GM18499 (cell line): ENCODE results near the gene PTTG1IP.

Experiments
- ATAC-seq: cut with Tn5 transposase; IDR thresholded peaks from one replicate; pipeline ENCODE4 v1.9.1; 2021; ENCODE audit warnings: moderate number of reproducible peaks; ENCODE audit not compliant: insufficient read depth, unreplicated experiment

PTTG1IP gene

DNA sequence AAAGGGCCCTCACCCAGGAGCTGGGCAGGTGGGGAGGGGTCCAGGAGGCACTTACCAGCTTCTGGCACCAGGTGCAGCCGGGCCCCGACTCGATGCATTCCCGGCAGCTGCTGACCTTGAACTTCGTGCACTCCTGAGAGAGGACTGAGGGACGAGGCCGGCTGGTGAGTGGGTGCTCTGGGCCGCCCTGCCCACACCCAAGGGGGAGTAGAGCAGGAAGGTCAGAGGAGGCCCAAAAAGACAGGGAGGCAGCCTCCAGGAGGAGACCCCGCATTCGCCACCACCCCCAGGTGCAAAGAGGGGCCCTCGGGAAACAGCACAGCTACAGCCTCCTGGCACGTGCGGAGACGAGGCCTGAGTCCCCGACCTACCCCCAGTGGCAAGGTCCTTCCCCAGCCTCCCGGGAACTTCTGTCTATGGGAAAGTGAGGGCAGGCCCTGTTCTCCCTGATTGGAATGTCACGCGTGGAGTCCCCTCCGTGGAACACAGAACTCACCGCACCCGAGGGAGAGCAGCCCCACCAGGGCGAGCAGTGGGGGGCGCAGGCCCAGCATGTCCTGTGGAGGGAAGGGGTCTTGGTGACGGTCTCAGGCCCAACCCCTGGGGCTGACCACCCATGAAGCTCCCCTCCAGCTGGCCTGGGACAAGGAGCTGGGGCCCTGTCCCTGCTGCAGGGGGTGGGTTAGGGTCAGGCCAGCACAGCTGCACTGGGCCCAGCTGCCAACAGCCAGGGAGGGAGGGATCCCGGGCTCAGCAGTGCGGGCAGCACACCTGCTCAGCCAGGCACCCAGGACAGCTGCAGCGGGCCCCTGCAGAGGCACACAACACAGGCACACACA is 37.0 kb upstream of the PTTG1IP start:
- no peak for ATAC-seq

- no peak for ATAC-seq
Observed at GRCh38 chr21:44909719-44910118, 36.2 kb upstream of the PTTG1IP start.

- no peak for ATAC-seq
Observed at GRCh38 chr21:44908908-44909307, 35.4 kb upstream of the PTTG1IP start.

GRCh38 chr21:44907966-44908895 is 34.7 kb upstream of the PTTG1IP start:
- no peak for ATAC-seq

DNA sequence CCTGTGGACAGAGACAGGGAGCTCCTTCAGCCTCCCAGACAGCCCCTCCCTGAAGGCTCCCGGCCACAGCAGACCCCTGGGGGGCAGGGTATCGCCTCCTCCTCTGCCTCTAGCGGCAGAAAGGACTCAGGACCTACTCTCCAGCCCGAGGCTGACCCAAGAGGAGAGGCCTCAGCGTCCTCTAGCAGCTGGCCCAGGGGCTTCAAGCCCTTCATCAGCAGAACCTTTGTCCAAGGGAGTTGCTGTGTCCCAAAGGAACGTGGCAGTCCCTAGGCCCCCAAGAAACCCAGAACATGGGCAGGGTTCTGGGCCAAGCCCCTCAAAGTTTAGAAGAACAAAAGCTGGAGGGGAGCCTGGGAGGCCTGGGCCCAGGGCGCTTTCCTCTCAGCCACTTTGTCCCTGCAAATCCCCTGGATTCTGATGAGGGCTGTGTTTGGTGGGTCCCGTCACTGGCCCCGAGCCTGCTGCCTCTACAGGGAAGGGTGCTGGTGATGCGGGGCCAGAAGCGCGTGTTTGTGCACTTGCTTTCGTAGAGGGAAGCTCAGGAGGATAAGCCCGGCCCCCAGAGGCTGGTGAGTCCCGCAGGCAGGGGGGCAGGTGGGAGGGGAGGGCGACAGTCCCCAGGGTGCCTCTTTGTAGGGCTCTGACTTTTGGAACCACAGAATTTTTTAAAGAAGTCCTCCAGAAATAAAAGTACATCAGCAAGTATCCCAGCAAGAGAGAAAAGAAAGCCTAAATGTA is 33.9 kb upstream of the PTTG1IP start:
- no peak for ATAC-seq

DNA sequence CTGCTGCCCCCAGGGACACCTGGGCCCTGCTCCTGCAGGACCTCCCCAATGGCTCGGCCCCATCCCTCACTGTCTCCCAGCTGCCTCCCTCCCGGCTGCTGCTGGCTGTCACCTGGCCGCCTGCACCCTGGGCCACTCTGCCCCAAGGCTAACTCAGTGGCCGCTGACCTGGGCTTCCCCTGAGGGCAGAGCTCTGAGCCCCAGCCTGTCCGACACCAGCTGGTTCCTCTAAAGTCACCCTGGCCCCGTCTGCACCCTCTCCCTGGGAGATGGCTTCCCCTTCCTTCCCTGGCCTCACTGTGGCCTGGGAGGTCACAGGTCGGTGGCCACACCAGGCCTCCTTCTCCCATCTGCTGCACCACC is 32.2 kb upstream of the PTTG1IP start:
- no peak for ATAC-seq

DNA sequence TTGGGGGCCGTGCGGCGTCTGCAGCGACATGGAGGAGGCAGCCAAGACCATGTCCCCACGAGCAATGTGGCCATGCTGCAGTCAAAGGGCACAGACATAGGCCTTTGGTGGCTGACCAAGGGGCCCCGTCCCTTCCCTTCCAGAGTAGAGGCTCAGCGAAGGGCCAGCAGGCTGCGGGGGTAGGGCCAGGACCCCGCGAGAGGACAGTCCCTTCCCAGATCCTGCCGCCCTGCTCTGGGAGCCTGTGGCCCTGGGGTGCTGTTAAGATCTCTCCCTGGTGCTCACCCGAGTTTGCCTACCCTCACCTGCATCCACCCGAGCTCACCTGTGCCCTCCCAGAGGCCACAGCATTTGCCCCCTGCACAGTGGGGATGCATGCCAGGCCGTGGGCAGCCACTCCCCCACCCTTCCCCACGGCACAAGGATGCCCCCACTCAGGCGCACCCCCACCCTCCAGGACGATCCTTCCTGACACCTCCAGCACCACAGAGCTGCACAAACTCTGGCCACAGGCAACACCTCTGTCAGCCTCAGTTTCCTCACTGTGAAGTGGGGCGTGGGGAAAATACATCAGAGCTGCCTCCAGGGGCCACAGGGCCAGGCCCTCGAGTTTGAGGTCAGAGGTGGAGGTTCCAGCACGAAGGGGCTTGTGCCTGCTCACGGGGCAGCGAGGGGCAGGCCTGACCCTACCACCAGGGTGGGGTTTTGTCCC is 31.7 kb upstream of the PTTG1IP start:
- no peak for ATAC-seq

- ATAC-seq: no peak
Observed at GRCh38 chr21:44904141-44904923, 30.8 kb upstream of the PTTG1IP start.

- ATAC-seq: no peak
Observed at GRCh38 chr21:44903689-44904088, 30.2 kb upstream of the PTTG1IP start.

DNA sequence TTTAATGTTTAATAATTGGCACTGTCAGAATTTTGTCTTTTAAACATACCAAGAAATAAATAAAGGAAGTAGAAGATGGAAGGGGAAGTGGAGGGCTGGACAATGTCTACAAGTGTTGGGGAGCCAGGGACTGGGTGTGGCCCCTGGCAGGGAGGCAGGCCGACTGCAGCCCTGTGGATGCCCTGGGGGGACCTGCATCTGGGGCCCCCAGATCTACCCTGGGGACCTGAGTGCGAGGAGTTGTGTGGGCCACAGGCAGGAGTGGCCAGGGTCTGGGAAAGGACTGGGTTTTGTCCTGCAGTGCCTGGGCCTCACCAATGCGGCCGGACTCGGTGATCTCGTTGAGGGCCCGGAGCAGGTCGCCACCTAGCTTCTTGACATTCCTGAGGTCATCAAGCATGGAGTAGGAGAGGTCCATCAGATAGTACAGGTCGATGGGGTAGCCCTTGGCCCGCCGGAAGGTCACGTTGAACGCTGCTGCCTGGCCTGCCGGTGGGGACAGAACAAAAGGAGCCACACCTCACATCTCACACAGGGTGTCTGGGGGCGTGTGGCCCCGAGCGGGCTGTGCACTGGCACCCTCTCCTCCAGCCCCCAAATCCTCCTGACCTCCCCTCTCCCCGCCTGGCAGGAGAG is 29.7 kb upstream of the PTTG1IP start:
- no peak for ATAC-seq

- no peak for ATAC-seq
Observed at GRCh38 chr21:44902268-44903049, 29.0 kb upstream of the PTTG1IP start.

GRCh38 chr21:44901391-44902074 is 28.0 kb upstream of the PTTG1IP start:
- no peak for ATAC-seq

DNA sequence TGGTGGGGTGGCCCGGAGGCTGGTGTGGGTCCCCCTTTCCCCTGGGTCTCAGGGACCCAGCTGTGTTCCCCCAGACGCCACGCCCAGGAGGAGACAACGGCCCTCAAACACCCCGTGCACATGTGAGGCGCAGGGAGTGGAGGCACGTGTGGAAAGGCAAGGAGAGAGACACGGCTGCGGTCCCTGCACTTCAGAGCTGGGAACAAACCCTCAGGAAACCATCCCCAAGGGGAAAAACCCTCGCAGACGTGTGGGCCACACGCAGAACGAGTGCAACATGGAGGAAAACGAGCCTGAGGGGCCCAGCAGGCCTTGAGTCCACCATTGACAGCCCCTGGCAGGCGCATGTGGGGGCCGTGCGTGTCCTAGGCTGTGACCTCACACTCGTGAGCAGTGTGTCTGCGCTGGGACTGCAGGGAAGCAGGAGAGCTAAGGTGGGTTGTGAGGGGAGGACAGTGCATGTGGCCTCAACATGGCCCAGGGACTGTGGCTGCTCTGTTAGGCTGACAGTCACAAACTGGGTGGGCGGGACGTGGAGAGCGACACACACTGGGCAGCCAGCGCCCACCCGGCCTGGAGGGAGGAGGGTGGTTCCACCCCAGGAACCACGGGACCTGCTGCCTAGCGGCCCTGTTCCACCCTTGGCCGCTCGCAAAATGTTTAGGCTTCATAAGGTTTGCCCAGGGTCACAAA is 27.2 kb upstream of the PTTG1IP start:
- ATAC-seq: no peak

GRCh38 chr21:44899768-44900558 is 26.5 kb upstream of the PTTG1IP start:
- ATAC-seq: no peak

DNA sequence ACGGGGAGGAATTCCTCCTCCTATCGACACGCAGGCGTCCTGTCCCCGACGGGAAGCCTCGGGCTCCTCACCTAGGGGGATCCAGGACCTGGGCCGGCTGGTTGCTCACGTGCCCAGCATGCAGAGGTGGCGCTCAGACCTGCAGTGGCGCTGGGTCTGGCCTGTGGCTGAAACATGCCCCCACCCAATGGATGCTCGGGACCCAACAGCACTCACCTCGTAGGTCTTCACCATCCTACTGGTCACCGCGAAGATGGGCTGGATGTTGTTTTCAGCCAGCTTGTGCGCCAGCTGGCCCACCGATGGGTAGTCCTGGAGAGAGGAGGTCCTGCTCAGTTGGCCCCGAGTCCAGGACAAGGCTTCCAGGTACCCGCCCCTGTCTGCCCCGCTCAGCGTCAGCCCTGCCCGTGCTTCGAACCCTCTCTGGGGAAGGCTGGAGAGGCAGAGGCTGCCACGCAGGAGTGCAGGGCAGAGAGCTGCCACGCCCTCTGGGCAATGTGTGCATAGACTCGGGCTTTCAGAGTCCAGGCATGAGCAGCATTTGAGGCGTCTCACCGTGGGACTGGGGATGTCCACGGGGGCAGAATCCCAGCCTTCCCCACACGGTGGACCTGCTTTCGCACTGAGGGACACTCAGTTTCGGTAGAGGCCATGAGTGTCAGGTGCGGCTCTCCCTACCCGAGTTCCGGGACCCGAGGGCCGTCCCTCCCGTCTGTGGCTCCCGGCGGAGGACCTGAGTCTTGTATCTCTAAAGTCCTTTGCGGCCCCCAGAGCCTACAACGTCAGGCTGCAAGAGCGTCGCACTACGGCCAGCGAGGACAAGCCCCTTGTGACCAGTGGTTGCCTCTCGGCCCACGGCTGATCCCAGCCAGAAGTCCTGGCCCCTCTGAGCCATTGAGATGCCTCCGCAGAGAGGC is 25.6 kb upstream of the PTTG1IP start:
- no peak for ATAC-seq
